ENCODE data around the gene CREB5. TPM values are rescaled to one million over a fixed set of nuclear protein-coding genes. Genes with fewer than 3 reads are reported as not detected.

The CREB5 gene
- total and polyA plus RNA-seq, 2 donors from 2014 or later, result 3.4 to 27.2 TPM

DNA sequence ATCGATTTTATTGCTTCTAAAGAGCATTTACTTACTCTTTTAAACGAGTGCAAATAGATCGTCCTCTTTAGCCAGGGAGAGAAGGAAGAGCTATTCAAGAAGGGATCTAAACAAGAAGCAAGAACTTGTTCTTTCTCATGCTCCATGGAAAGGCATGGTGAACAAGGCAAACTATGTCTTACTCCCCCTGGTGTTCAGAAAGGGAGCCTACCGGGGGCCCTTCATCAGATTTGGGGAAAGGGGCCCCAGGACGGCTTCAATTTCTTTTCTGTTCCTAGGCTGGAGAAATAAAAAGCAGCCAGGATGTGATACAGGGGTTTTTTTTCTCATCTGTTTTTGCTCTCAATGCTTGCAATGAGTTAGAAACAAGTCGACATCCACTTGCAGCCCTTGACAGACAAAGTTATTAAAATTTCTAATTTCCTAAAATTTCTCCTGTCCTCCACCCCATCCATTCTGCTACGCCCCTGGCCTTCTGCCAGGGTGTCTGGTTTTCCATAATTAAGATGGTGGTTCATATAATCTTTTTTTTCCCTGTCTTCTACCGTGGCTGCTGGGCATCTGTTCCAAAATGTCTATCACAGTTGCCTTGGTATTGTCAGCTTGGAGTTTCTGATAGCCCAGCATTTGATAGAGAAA, 214.4 kb downstream of the CREB5 start:
- Histone ChIP-seq H3K4me3 (ENCODE audit: low read length in 3 of 3) (no peak overlapping the region), H3K36me3 (ENCODE audit: control insufficient read depth in 2 of 3, insufficient read depth in 3 of 3, low read length in 3 of 3) (no peaks in the 10 kb centered on the region), H3K9me3 (ENCODE audit: control insufficient read depth in 2 of 3, insufficient read depth in 1 of 3, low read length in 3 of 3) (no peaks in the 10 kb centered on the region), H3K27ac (ENCODE audit: low read depth in 2 of 2, low read length in 2 of 2) (no peak overlapping the region), H3K9ac (ENCODE audit: low read length in 3 of 3) (no peak overlapping the region), H3K4me1 (ENCODE audit: control insufficient read depth in 2 of 3, insufficient read depth in 2 of 3, low read depth in 1 of 3, low read length in 3 of 3) (no peaks in the 10 kb centered on the region), H3K27me3 (ENCODE audit: control insufficient read depth, insufficient read depth, low read length) (no peaks in the 10 kb centered on the region)
- intact Hi-C loops (cut with DNase I), result no loop called here
- TF ChIP-seq CTCF (IDR thresholded peaks at IDR 0.05; ENCODE audit: borderline replicate concordance, extremely low read depth, insufficient read depth), result peak; percentile 53
- FAIRE-seq (no peak), DNase-seq (peak in 1 of 5 donors; percentile 40)

GRCh38 chr7:28627263-28627653, 214.9 kb downstream of the CREB5 start:
- DNase-seq, result no peak
- Histone ChIP-seq H3K36me3 (ENCODE audit: control insufficient read depth in 2 of 3, insufficient read depth in 3 of 3, low read length in 3 of 3) (no peaks in the 10 kb centered on the region), H3K9me3 (ENCODE audit: control insufficient read depth in 2 of 3, insufficient read depth in 1 of 3, low read length in 3 of 3) (no peaks in the 10 kb centered on the region), H3K4me3 (ENCODE audit: low read length in 3 of 3) (no peak overlapping the region), H3K9ac (ENCODE audit: low read length in 3 of 3) (no peak overlapping the region), H3K4me1 (ENCODE audit: control insufficient read depth in 2 of 3, insufficient read depth in 2 of 3, low read depth in 1 of 3, low read length in 3 of 3) (no peaks in the 10 kb centered on the region), H3K27me3 (ENCODE audit: control insufficient read depth, insufficient read depth, low read length) (no peaks in the 10 kb centered on the region), H3K27ac (ENCODE audit: low read depth in 2 of 2, low read length in 2 of 2) (no peak overlapping the region)
- intact Hi-C loops (cut with DNase I), result no loop called here
- no peak for TF ChIP-seq CTCF (IDR thresholded peaks at IDR 0.05; ENCODE audit: borderline replicate concordance, extremely low read depth, insufficient read depth)
- FAIRE-seq, result no peak

GRCh38 chr7:28627896-28628295, 215.6 kb downstream of the CREB5 start:
- Histone ChIP-seq H3K4me3 (ENCODE audit: low read length in 3 of 3) (no peak overlapping the region), H3K9me3 (ENCODE audit: control insufficient read depth in 2 of 3, insufficient read depth in 1 of 3, low read length in 3 of 3) (no peaks in the 10 kb centered on the region), H3K9ac (ENCODE audit: low read length in 3 of 3) (no peak overlapping the region), H3K4me1 (ENCODE audit: control insufficient read depth in 2 of 3, insufficient read depth in 2 of 3, low read depth in 1 of 3, low read length in 3 of 3) (no peaks in the 10 kb centered on the region), H3K27me3 (ENCODE audit: control insufficient read depth, insufficient read depth, low read length) (no peaks in the 10 kb centered on the region), H3K27ac (ENCODE audit: low read depth in 2 of 2, low read length in 2 of 2) (no peak overlapping the region), H3K36me3 (ENCODE audit: control insufficient read depth in 2 of 3, insufficient read depth in 3 of 3, low read length in 3 of 3) (no peaks in the 10 kb centered on the region)
- TF ChIP-seq CTCF (IDR thresholded peaks at IDR 0.05; ENCODE audit: borderline replicate concordance, extremely low read depth, insufficient read depth), result no peak
- intact Hi-C loops (cut with DNase I), result no loop called here
- FAIRE-seq, result no peak
- DNase-seq, result no peak
